B cell (primary cell): Measurements from ENCODE around the gene CKAP2L. TPM values are rescaled to one million over a fixed set of nuclear protein-coding genes. Genes with fewer than 3 reads are reported as not detected.

Experiments
- ATAC-seq: fragments of 200-7000 bp; cut with Tn5 transposase; one replicate; pipeline ENCODE4 v1.10.0; 2021; ENCODE audit warnings: low read depth, mild to moderate bottlenecking, moderate number of reproducible peaks, moderate library complexity
- CTCF ChIA-PET: fragments of 350-600 bp; sonication (Branson Sonifier 250); formaldehyde crosslinking; loops from one replicate; lab custom pipeline; 2021; ENCODE audit warnings: antibody characterized with exemption, inconsistent platforms; lab: Charles Lee
- POLR2A ChIA-PET: fragments of 350-600 bp; sonication (Branson Sonifier 250); formaldehyde crosslinking; loops from one replicate; lab custom pipeline; 2021; ENCODE audit warnings: antibody characterized with exemption; lab: Charles Lee
- DNase-seq: peaks from one replicate; pipeline ENCODE4 v3.0.0; 2013
- H2AFZ ChIP-seq: 2 replicates; pipeline ENCODE4 v1.6.1; 2012; ENCODE audit warnings: mild to moderate bottlenecking, low read depth, low read length; ENCODE audit not compliant: insufficient read depth, poor library complexity, severe bottlenecking
- H3K27ac ChIP-seq, 2 donors: 1 replicate in 1 of 2; 2 replicates in 1 of 2; pipeline ENCODE4 v1.5.1; 2012 to 2013; ENCODE audit warnings: low read length in 2 of 2, mild to moderate bottlenecking in 2 of 2, moderate library complexity in 1 of 2
- H3K27me3 ChIP-seq, 4 experiments: fragments of 200-600 bp in 1 of 4; sonication (generic) in 1 of 4; replicated peaks in 1 of 4; 1 replicate in 2 of 4; 2 replicates in 2 of 4; pipeline versions ENCODE4 v1.6.1 to v1.7.0; 2013 to 2016; ENCODE audit warnings: low read length in 3 of 4, mild to moderate bottlenecking in 2 of 4, mixed read lengths in 1 of 4, moderate library complexity in 1 of 4; ENCODE audit not compliant: insufficient read depth in 4 of 4, control insufficient read depth in 3 of 4; ENCODE audit errors: control extremely low read depth in 1 of 4
- H3K36me3 ChIP-seq, 2 experiments: replicated peaks in 1 of 2; 1 replicate in 1 of 2; 2 replicates in 1 of 2; pipeline versions ENCODE4 v1.6.1 to v1.7.1; 2013; ENCODE audit warnings: low read length in 1 of 2; ENCODE audit not compliant: insufficient read depth in 2 of 2, control insufficient read depth in 1 of 2; ENCODE audit errors: control extremely low read depth in 1 of 2, extremely low read depth in 1 of 2
- H3K4me1 ChIP-seq, 2 donors: fragments of 200-600 bp in 1 of 2; sonication (generic) in 1 of 2; 1 replicate in 1 of 2; 2 replicates in 1 of 2; pipeline versions ENCODE4 v1.5.1 to v1.6.1; 2013 to 2017; ENCODE audit warnings: low read length in 2 of 2; ENCODE audit not compliant: control insufficient read depth in 2 of 2, insufficient read depth in 2 of 2
- H3K4me2 ChIP-seq: replicated peaks from 2 replicates; pipeline ENCODE3; 2012; ENCODE audit warnings: mild to moderate bottlenecking, low read depth, low read length; ENCODE audit not compliant: poor library complexity, severe bottlenecking
- H3K4me3 ChIP-seq, 5 experiments: fragments of 200-600 bp in 1 of 5; sonication (generic) in 1 of 5; 1 replicate in 3 of 5; 2 replicates in 2 of 5; pipeline versions ENCODE4 v1.5.1 to v1.7.0; 2011 to 2016; ENCODE audit warnings: low read length in 4 of 5, mild to moderate bottlenecking in 4 of 5, low read depth in 2 of 5, control low read depth in 1 of 5, moderate library complexity in 1 of 5; ENCODE audit not compliant: insufficient read depth in 1 of 5; ENCODE audit errors: control extremely low read depth in 1 of 5, extremely low read depth in 1 of 5
- H3K79me2 ChIP-seq: fragments of 200-600 bp; sonication (generic); one replicate; pipeline ENCODE4 v1.6.0; 2016; ENCODE audit warnings: low read length; ENCODE audit not compliant: control insufficient read depth, insufficient read depth
- H3K9ac ChIP-seq: fragments of 200-600 bp; sonication (generic); 2 replicates; pipeline ENCODE4 v1.6.1; 2017; ENCODE audit warnings: mild to moderate bottlenecking, low read length, moderate library complexity
- H3K9me3 ChIP-seq, 3 donors: one replicate each; pipeline versions ENCODE4 v1.6.1 to v1.7.1; 2013; ENCODE audit warnings: low read length in 2 of 3; ENCODE audit not compliant: control insufficient read depth in 2 of 3, insufficient read depth in 1 of 3; ENCODE audit errors: control extremely low read depth in 1 of 3
- H4K20me1 ChIP-seq: 2 replicates; pipeline ENCODE4 v1.6.0; 2012; ENCODE audit warnings: mild to moderate bottlenecking, low read length; ENCODE audit not compliant: insufficient read depth, control insufficient read depth, poor library complexity, severe bottlenecking
- H3K27ac Mint-ChIP-seq: one replicate; pipeline ENCODE4 v1.8.0; 2021; ENCODE audit warnings: mixed read lengths
- H3K27me3 Mint-ChIP-seq: one replicate; pipeline ENCODE4 v1.8.0; 2021; ENCODE audit warnings: mixed read lengths
- H3K4me1 Mint-ChIP-seq: one replicate; pipeline ENCODE4 v1.8.0; 2021; ENCODE audit warnings: mixed read lengths
- H3K4me3 Mint-ChIP-seq: one replicate; pipeline ENCODE4 v1.8.0; 2021; ENCODE audit warnings: mixed read lengths
- H3K9me3 Mint-ChIP-seq: one replicate; pipeline ENCODE4 v1.8.0; 2022; ENCODE audit warnings: mixed read lengths; ENCODE audit not compliant: insufficient read depth
- CTCF ChIP-seq: fragments of 200-600 bp; IDR thresholded peaks from one replicate; pipeline ENCODE4 v1.8.0; 2022; ENCODE audit warnings: antibody characterized with exemption, mild to moderate bottlenecking
- EZH2 ChIP-seq: IDR thresholded peaks from 2 replicates; pipeline ENCODE4 v1.6.1; 2012; ENCODE audit warnings: borderline replicate concordance, low read depth, mild to moderate bottlenecking, moderate library complexity, low read length; ENCODE audit not compliant: insufficient read depth, poor library complexity, severe bottlenecking
- WGBS: methylation state at CpG from one replicate; pipeline ENCODE4 v1.1.5; 2013; ENCODE audit warnings: missing lambda C conversion rate; ENCODE audit not compliant: insufficient coverage; 5-methylcytosine and 5-hydroxymethylcytosine counted together
- intact Hi-C: fragments of 100-400 bp; cut with micrococcal nuclease; formaldehyde crosslinking; loops from one replicate; pipeline ENCODE4 v1.10.0; 2022
- polyA plus RNA-seq: library from polyadenylated mRNA; depleted of rRNA; stranded (reverse); fragments of >200 nt; gene quantifications from 2 replicates; pipeline ENCODE4 v1.2.3, GENCODE V29; 2012
- total RNA-seq, 2 donors: library from RNA; stranded (reverse); fragments of 120-200 nt in 1 of 2; gene quantifications; 1 replicate in 1 of 2; 2 replicates in 1 of 2; pipeline versions ENCODE4 v1.2.3 to v1.2.4, GENCODE V29; 2013 to 2022

CKAP2L gene
- total and polyA plus RNA-seq, 2 donors (not counting 1 experiment from before 2014, with no cell fraction given) = 0.01 to 0.25 TPM

GRCh38 chr2:112706170-112706664 is 58.2 kb downstream of the CKAP2L start:
- peaks cover 58 to 73% of the 10 kb centered on the region in 2 donors for H3K4me1 ChIP-seq
- Mint-ChIP-seq H3K4me3 (peak overlapping the region; percentile 32), H3K4me1 (peaks cover 72% of the 10 kb centered on the region), H3K27ac (peak overlapping the region; percentile 81), H3K9me3 (no peaks in the 10 kb centered on the region), H3K27me3 (no peaks in the 10 kb centered on the region)
- POLR2A ChIA-PET = interaction anchor here (1.0 kb wide), 1 partner anchor 61 kb away, joined by 3 read pairs; the partner anchor contains the start of gene SLC20A1
- whole genome bisulfite sequencing = 14% methylated on average over 1 of the region's 5 CpGs
- peak overlapping the region; percentile 9 for H3K4me2 ChIP-seq
- CTCF ChIA-PET = interaction anchor here (1.2 to 7.0 kb wide), 6 partner anchors 14 to 80 kb away, joined by 3 to 67 read pairs (median 3); no protein-coding TSS in a partner anchor
- H3K4me3 ChIP-seq = no peak overlapping the region
- no peaks in the 10 kb centered on the region for H4K20me1 ChIP-seq
- ATAC-seq (peak; percentile 28), DNase-seq (peak; percentile 45)
- no peaks in the 10 kb centered on the region for H3K27me3 ChIP-seq
- no peak overlapping the region for H3K27ac ChIP-seq
- H2AFZ ChIP-seq = no peak overlapping the region
- TF ChIP-seq CTCF (no peak), EZH2 (no peak)
- intact Hi-C loops = loop anchor here (5.0 kb wide), 1 partner anchor 59 kb away; the partner anchor contains the start of gene SLC20A1
- no peaks in the 10 kb centered on the region for H3K9me3 ChIP-seq
- no peaks in the 10 kb centered on the region for H3K36me3 ChIP-seq
- H3K79me2 ChIP-seq = no peaks in the 10 kb centered on the region
- H3K9ac ChIP-seq = no peak overlapping the region

- Histone ChIP-seq H3K9me3 (no peaks in the 10 kb centered on the region), H3K4me2 (no peak overlapping the region), H3K79me2 (no peaks in the 10 kb centered on the region), H3K4me1 (peaks cover 63 to 73% of the 10 kb centered on the region in 2 donors), H3K27me3 (no peaks in the 10 kb centered on the region), H4K20me1 (no peaks in the 10 kb centered on the region), H3K36me3 (no peaks in the 10 kb centered on the region), H3K9ac (no peak overlapping the region), H3K27ac (no peak overlapping the region), H2AFZ (no peak overlapping the region), H3K4me3 (no peak overlapping the region)
- intact Hi-C loops = loop anchor here (5.0 kb wide), 1 partner anchor 58 kb away; the partner anchor contains the start of gene SLC20A1
- ATAC-seq (no peak), DNase-seq (no peak)
- ChIA-PET POLR2A (no interaction called here), CTCF (interaction anchor here (1.2 to 7.0 kb wide), 4 partner anchors 14 to 75 kb away, joined by 3 to 67 read pairs (median 14); no protein-coding TSS in a partner anchor)
- no peaks in the 10 kb centered on the region for H3K27me3 Mint-ChIP-seq
- H3K4me3 Mint-ChIP-seq = no peak overlapping the region
- WGBS = 53% methylated on average over 3 of the region's 4 CpGs
- H3K4me1 Mint-ChIP-seq = peaks cover 72% of the 10 kb centered on the region
- TF ChIP-seq CTCF (no peak), EZH2 (no peak)
- H3K27ac Mint-ChIP-seq = peak overlapping the region; percentile 81
- no peaks in the 10 kb centered on the region for H3K9me3 Mint-ChIP-seq
These were observed 58.8 kb downstream of the CKAP2L start for GRCh38 chr2:112705575-112705974.
